HepG2 (cell line): ENCODE measurements around the gene SUCLA2. TPM values are rescaled to one million over a fixed set of nuclear protein-coding genes. Genes with fewer than 3 reads are reported as not detected.

Source experiments
- ATF7 ChIP-seq, 2 experiments: fragments of 450-650 bp in 1 of 2; sonication (generic) in 1 of 2; formaldehyde crosslinking in 1 of 2; IDR thresholded peaks; 2 replicates each; pipeline versions ENCODE4 v1.4.0 to v1.6.1; 2016 to 2020; ENCODE audit warnings: antibody characterized with exemption in 1 of 2, mild to moderate bottlenecking in 1 of 2, missing genetic modification reagents in 1 of 2
- EEA1 ChIP-seq: sonication (generic); formaldehyde crosslinking; IDR thresholded peaks from 2 replicates; pipeline ENCODE4 v1.5.1; 2020; ENCODE audit warnings: mild to moderate bottlenecking, missing genetic modification reagents, borderline replicate concordance
- HMG20B ChIP-seq: conservative IDR thresholded peaks from 2 replicates; pipeline ENCODE4 v1.6.1; 2016; ENCODE audit warnings: missing genetic modification reagents, missing compliant biosample characterization
- JUNB ChIP-seq: sonication (generic); formaldehyde crosslinking; IDR thresholded peaks from 2 replicates; pipeline ENCODE4 v1.8.0; 2022; ENCODE audit warnings: missing genetic modification reagents, mild to moderate bottlenecking, borderline replicate concordance
- KLF6 ChIP-seq: IDR thresholded peaks from 2 replicates; pipeline ENCODE4 v1.8.0; 2016; ENCODE audit warnings: missing biosample characterization, missing genetic modification reagents
- POLR2G ChIP-seq: fragments of 200-400 bp; formaldehyde crosslinking; IDR thresholded peaks from 2 replicates; pipeline ENCODE4 v1.6.1; 2018; ENCODE audit warnings: mild to moderate bottlenecking, low read depth, low read length, moderate library complexity
- SAP130 ChIP-seq: IDR thresholded peaks from 2 replicates; pipeline ENCODE4 v1.6.1; 2016; ENCODE audit warnings: low read depth
- SRY ChIP-seq: sonication (generic); formaldehyde crosslinking; IDR thresholded peaks from 2 replicates; pipeline ENCODE4 v1.8.0; 2022; ENCODE audit warnings: mild to moderate bottlenecking, missing genetic modification reagents
- SSRP1 ChIP-seq: IDR thresholded peaks from 2 replicates; pipeline ENCODE4 v1.6.1; 2016; ENCODE audit warnings: control low read depth
- TARDBP ChIP-seq: sonication (generic); formaldehyde crosslinking; IDR thresholded peaks from 2 replicates; pipeline ENCODE4 v1.8.0; 2022; ENCODE audit warnings: mild to moderate bottlenecking, missing genetic modification reagents
- YEATS4 ChIP-seq: sonication (generic); formaldehyde crosslinking; IDR thresholded peaks from 2 replicates; pipeline ENCODE4 v1.4.0; 2020; ENCODE audit warnings: missing genetic modification reagents, borderline replicate concordance
- ZBTB21 ChIP-seq: sonication (generic); formaldehyde crosslinking; IDR thresholded peaks from 2 replicates; pipeline ENCODE4 v1.4.0; 2020; ENCODE audit warnings: missing genetic modification reagents
- ZBTB7B ChIP-seq: sonication (generic); formaldehyde crosslinking; IDR thresholded peaks from 2 replicates; pipeline ENCODE4 v1.4.0; 2020; ENCODE audit warnings: missing genetic modification reagents
- ZNF468 ChIP-seq: sonication (generic); formaldehyde crosslinking; IDR thresholded peaks from 2 replicates; pipeline ENCODE4 v1.8.0; 2022; ENCODE audit warnings: mild to moderate bottlenecking, moderate library complexity, missing genetic modification reagents
- ZNF605 ChIP-seq: sonication (generic); formaldehyde crosslinking; IDR thresholded peaks from 2 replicates; pipeline ENCODE4 v1.8.0; 2022; ENCODE audit warnings: mild to moderate bottlenecking, missing genetic modification reagents
- ZNF670 ChIP-seq: sonication (generic); formaldehyde crosslinking; IDR thresholded peaks from 2 replicates; pipeline ENCODE4 v1.8.0; 2022; ENCODE audit warnings: mild to moderate bottlenecking, missing genetic modification reagents, borderline replicate concordance
- polyA plus RNA-seq, 8 experiments: library from polyadenylated mRNA; depleted of rRNA in 3 of 8; stranded (reverse) in 7 of 8; unstranded in 1 of 8; fragments of >200 nt; fragmentation: Illumina TruSeq in 4 of 8; extraction: Trizol in 4 of 8; gene quantifications; 2 replicates each; pipeline versions ENCODE4 v1.2.1 to v1.2.3, GENCODE V29; 2011 to 2016; ENCODE audit warnings: low read depth in 4 of 8, missing spikeins in 1 of 8, mixed read lengths in 1 of 8; ENCODE audit not compliant: insufficient read depth in 1 of 8
- total RNA-seq, 5 experiments: library from RNA; depleted of rRNA; stranded (reverse); fragments of >200 nt; fragmentation: Illumina TruSeq; extraction: Trizol; gene quantifications; 2 replicates each; pipeline ENCODE4 v1.2.3, GENCODE V29; 2016; ENCODE audit warnings: low read depth in 1 of 5
- TF ChIP-seq, protein P1 (sequence below), 2 experiments: sonication (generic) in 1 of 2; formaldehyde crosslinking in 1 of 2; IDR thresholded peaks; 2 replicates each; pipeline versions ENCODE4 v1.4.0 to v1.6.1; 2018 to 2020; ENCODE audit warnings: missing genetic modification reagents in 2 of 2, borderline replicate concordance in 1 of 2, low read depth in 1 of 2, mild to moderate bottlenecking in 1 of 2, missing biosample characterization in 1 of 2
- TF ChIP-seq, protein P2 (sequence below), 2 experiments: sonication (generic) in 1 of 2; formaldehyde crosslinking in 1 of 2; IDR thresholded peaks; 2 replicates each; pipeline versions ENCODE4 v1.6.1 to v1.9.0; 2014 to 2022; ENCODE audit warnings: antibody characterized with exemption in 1 of 2, borderline replicate concordance in 1 of 2, inconsistent platforms in 1 of 2, low read depth in 1 of 2, missing genetic modification reagents in 1 of 2
- TF ChIP-seq, protein P3 (sequence below): IDR thresholded peaks from 2 replicates; pipeline ENCODE4 v1.6.1; 2016; ENCODE audit warnings: missing compliant biosample characterization, missing genetic modification reagents, borderline replicate concordance

SUCLA2 gene
- total and polyA plus RNA-seq, 2 of the 13 experiments (the other 11 are each of a cell fraction or from before 2014, with no cell fraction given): 28.4 to 77.1 TPM

DNA sequence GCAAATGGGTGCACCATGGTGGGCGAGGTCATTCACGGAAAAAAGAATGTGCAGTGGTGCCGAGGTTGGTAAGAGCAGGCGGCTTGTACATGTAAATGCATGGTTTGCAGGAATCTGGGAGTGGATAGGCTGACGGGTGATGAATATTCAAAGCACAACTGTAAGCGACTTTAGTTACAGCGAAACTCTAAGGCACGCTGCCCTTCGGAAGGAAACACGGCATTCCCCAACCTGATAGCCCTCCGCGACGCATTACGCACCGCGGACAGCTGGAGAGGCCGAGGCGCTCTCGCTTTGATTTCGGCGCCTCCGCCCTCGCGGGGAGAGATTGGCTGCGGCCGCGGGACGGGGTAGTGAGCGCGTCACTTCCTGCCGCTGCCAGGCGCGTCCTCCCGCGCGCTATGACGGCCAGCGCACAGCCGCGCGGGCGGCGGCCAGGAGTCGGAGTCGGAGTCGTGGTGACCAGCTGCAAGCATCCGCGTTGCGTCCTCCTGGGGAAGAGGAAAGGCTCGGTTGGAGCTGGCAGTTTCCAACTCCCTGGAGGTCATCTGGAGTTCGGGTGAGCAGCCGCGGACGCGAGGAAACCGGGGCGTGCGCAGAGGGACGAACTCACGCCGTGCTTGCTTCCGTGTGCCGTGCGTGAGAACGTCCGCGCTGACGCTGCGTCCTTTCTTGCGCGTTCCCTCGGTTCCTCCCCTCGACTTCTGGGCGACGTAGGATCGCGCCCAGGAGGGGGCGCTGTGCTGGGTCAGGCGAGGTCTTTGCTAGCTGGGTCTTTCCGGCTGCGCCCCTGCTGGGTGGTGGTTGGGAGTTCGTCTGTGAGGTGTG lies 36.5 kb upstream of the SUCLA2 start, which contains the start of gene NUDT15 (continued):
- TF ChIP-seq SRY (CRISPR knock-in tag) (0 out of 2 replicates have a peak, but pooled peaks have one; percentile 89), SSRP1 (0 out of 2 replicates have a peak, but pooled peaks have one; percentile 73), ATF7 (IDR thresholded peaks at IDR 0.05) (no peak), ATF7 (CRISPR knock-in tag; IDR thresholded peaks at IDR 0.05) (peak; percentile 92), ZNF670 (CRISPR knock-in tag) (peak; percentile 93), ZBTB21 (CRISPR knock-in tag) (peak; percentile 66; the same call in 1 of the 2 replicates), SAP130 (CRISPR knock-in tag) (peak; percentile 100), POLR2G (peak; percentile 99), KLF6 (CRISPR knock-in tag) (peak; percentile 40; the same call in 1 of the 2 replicates), ZBTB7B (CRISPR knock-in tag) (peak; percentile 74), HMG20B (CRISPR knock-in tag) (peak; percentile 6; the same call in 1 of the 2 replicates), YEATS4 (CRISPR knock-in tag) (peak; percentile 99), JUNB (CRISPR knock-in tag) (no peak; the same call in 1 of the 2 replicates), EEA1 (CRISPR knock-in tag) (peak; percentile 89; the same call in 1 of the 2 replicates), ZNF468 (CRISPR knock-in tag) (peak; percentile 32; the same call in 1 of the 2 replicates), ZNF605 (CRISPR knock-in tag) (peak; percentile 97), TARDBP (CRISPR knock-in tag) (peak; percentile 91)
- TF ChIP-seq, protein P1, sequence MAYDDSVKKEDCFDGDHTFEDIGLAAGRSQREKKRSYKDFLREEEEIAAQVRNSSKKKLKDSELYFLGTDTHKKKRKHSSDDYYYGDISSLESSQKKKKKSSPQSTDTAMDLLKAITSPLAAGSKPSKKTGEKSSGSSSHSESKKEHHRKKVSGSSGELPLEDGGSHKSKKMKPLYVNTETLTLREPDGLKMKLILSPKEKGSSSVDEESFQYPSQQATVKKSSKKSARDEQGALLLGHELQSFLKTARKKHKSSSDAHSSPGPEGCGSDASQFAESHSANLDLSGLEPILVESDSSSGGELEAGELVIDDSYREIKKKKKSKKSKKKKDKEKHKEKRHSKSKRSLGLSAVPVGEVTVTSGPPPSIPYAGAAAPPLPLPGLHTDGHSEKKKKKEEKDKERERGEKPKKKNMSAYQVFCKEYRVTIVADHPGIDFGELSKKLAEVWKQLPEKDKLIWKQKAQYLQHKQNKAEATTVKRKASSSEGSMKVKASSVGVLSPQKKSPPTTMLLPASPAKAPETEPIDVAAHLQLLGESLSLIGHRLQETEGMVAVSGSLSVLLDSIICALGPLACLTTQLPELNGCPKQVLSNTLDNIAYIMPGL (CRISPR knock-in tag; IDR thresholded peaks at IDR 0.05; ENCODE audit: borderline replicate concordance in 1 of 2, low read depth in 1 of 2): peak; percentile 99
- TF ChIP-seq, protein P2, sequence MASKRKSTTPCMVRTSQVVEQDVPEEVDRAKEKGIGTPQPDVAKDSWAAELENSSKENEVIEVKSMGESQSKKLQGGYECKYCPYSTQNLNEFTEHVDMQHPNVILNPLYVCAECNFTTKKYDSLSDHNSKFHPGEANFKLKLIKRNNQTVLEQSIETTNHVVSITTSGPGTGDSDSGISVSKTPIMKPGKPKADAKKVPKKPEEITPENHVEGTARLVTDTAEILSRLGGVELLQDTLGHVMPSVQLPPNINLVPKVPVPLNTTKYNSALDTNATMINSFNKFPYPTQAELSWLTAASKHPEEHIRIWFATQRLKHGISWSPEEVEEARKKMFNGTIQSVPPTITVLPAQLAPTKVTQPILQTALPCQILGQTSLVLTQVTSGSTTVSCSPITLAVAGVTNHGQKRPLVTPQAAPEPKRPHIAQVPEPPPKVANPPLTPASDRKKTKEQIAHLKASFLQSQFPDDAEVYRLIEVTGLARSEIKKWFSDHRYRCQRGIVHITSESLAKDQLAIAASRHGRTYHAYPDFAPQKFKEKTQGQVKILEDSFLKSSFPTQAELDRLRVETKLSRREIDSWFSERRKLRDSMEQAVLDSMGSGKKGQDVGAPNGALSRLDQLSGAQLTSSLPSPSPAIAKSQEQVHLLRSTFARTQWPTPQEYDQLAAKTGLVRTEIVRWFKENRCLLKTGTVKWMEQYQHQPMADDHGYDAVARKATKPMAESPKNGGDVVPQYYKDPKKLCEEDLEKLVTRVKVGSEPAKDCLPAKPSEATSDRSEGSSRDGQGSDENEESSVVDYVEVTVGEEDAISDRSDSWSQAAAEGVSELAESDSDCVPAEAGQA (IDR thresholded peaks at IDR 0.05; ENCODE audit: low read depth): peak; percentile 85
- TF ChIP-seq, protein P2 (CRISPR knock-in tag; IDR thresholded peaks at IDR 0.05; ENCODE audit: borderline replicate concordance): peak; percentile 73; the same call in 1 of the 2 replicates
- TF ChIP-seq, protein P3, sequence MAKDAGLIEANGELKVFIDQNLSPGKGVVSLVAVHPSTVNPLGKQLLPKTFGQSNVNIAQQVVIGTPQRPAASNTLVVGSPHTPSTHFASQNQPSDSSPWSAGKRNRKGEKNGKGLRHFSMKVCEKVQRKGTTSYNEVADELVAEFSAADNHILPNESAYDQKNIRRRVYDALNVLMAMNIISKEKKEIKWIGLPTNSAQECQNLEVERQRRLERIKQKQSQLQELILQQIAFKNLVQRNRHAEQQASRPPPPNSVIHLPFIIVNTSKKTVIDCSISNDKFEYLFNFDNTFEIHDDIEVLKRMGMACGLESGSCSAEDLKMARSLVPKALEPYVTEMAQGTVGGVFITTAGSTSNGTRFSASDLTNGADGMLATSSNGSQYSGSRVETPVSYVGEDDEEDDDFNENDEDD: peak; percentile 99
